Skeletal muscle cell (primary cell): ENCODE results near the gene CHST8.
"Not testable (repeated sequence)": the region's sequence is repeated elsewhere in the genome, so short reads cannot be mapped to it uniquely, and the experiment has no call there.

ENCODE experiments used
- DNase-seq: peaks from one replicate; pipeline ENCODE4 v3.0.0-alpha.2; 2010; ENCODE audit warnings: low read depth
- H3K4me3 ChIP-seq: 2 replicates; pipeline ENCODE4 v1.5.1; 2011; ENCODE audit warnings: low read depth, mild to moderate bottlenecking, control low read depth, low read length, moderate library complexity

Gene CHST8

GRCh38 chr19:33613620-33614000 is 8.1 kb upstream of the CHST8 start:
- no peak overlapping the region for H3K4me3 ChIP-seq

GRCh38 chr19:33616346-33616745 is 5.4 kb upstream of the CHST8 start:
- no peak for DNase-seq
- no peak overlapping the region for H3K4me3 ChIP-seq

More at GRCh38 chr19:33613620-33614000, 8.1 kb upstream of the CHST8 start:
- no peak for DNase-seq

GRCh38 chr19:33616857-33617256 is 4.9 kb upstream of the CHST8 start:
- DNase-seq, result no peak
- H3K4me3 ChIP-seq, result no peak overlapping the region

- not testable (repeated sequence) for DNase-seq, H3K4me3 ChIP-seq
Observed at GRCh38 chr19:33618363-33618762, 3.4 kb upstream of the CHST8 start.

- H3K4me3 ChIP-seq, result no peak overlapping the region
- DNase-seq, result no peak
Observed at GRCh38 chr19:33618884-33619283, 2.9 kb upstream of the CHST8 start.

GRCh38 chr19:33620611-33621010 is 1.1 kb upstream of the CHST8 start:
- no peak overlapping the region for H3K4me3 ChIP-seq
- DNase-seq, result no peak

GRCh38 chr19:33621065-33621785 is 528 bp upstream of the CHST8 start:
- no peak for DNase-seq
- H3K4me3 ChIP-seq, result peak overlapping the region; percentile 21

GRCh38 chr19:33622505-33622808 is 704 bp downstream of the CHST8 start:
- no peak for DNase-seq
- peak overlapping the region; percentile 29 for H3K4me3 ChIP-seq

GRCh38 chr19:33622809-33623511 is 1.2 kb downstream of the CHST8 start:
- no peak overlapping the region for H3K4me3 ChIP-seq
- DNase-seq, result no peak

GRCh38 chr19:33624586-33624985 is 2.8 kb downstream of the CHST8 start:
- DNase-seq, result no peak
- no peak overlapping the region for H3K4me3 ChIP-seq

GRCh38 chr19:33627526-33627925 is 5.8 kb downstream of the CHST8 start:
- DNase-seq, result no peak
- H3K4me3 ChIP-seq, result no peak overlapping the region

GRCh38 chr19:33627962-33628839 is 6.4 kb downstream of the CHST8 start:
- H3K4me3 ChIP-seq, result no peak overlapping the region
- DNase-seq, result no peak

GRCh38 chr19:33628921-33629825 is 7.4 kb downstream of the CHST8 start:
- no peak overlapping the region for H3K4me3 ChIP-seq
- no peak for DNase-seq

GRCh38 chr19:33629826-33630375 is 8.1 kb downstream of the CHST8 start:
- DNase-seq, result no peak
- H3K4me3 ChIP-seq, result no peak overlapping the region

- DNase-seq, result no peak
- no peak overlapping the region for H3K4me3 ChIP-seq
Observed at GRCh38 chr19:33630880-33631608, 9.3 kb downstream of the CHST8 start.

- DNase-seq, result no peak
- H3K4me3 ChIP-seq, result no peak overlapping the region
Observed at GRCh38 chr19:33631609-33631973, 9.8 kb downstream of the CHST8 start.

GRCh38 chr19:33634361-33635091 is 12.8 kb downstream of the CHST8 start:
- DNase-seq, result no peak
- no peak overlapping the region for H3K4me3 ChIP-seq
